SU-DHL-6 (cell line): ENCODE results near the gene DDIT4.
A peak's percentile ranks its signal among the peaks of the same experiment; 100 is the strongest.

Experiments used
- H2AFZ ChIP-seq: fragments of 200-600 bp; sonication (generic); 2 replicates; pipeline ENCODE4 v1.6.1; 2014; ENCODE audit warnings: low read depth, mild to moderate bottlenecking, moderate library complexity, mixed read lengths, antibody characterized with exemption, low read length; ENCODE audit not compliant: severe bottlenecking
- H3F3A ChIP-seq: fragments of 200-600 bp; shearing (Covaris generic); 2 replicates; pipeline ENCODE4 v1.6.0; 2016; ENCODE audit warnings: antibody characterized with exemption, mild to moderate bottlenecking; ENCODE audit not compliant: insufficient read depth
- H3K27ac ChIP-seq: fragments of 200-600 bp; sonication (generic); 2 replicates; pipeline ENCODE4 v1.5.1; 2016; ENCODE audit warnings: low read depth, mild to moderate bottlenecking, low read length, moderate library complexity, mixed read lengths
- H3K27me3 ChIP-seq: fragments of 200-600 bp; sonication (generic), shearing (Covaris generic); 2 replicates; pipeline ENCODE4 v1.6.0; 2014; ENCODE audit warnings: mild to moderate bottlenecking, low read length
- H3K36me3 ChIP-seq: fragments of 200-600 bp; sonication (generic); 2 replicates; pipeline ENCODE4 v1.6.1; 2014; ENCODE audit warnings: mild to moderate bottlenecking, low read length, mixed read lengths
- H3K4me2 ChIP-seq: fragments of 300-600, 200-600 bp; shearing (Covaris generic), sonication (generic); 2 replicates; pipeline ENCODE4 v1.6.0; 2014; ENCODE audit warnings: low read length, low read depth, mild to moderate bottlenecking; ENCODE audit not compliant: poor library complexity, severe bottlenecking
- H3K4me3 ChIP-seq: fragments of 200-600 bp; sonication (generic); 2 replicates; pipeline ENCODE4 v1.5.1; 2014; ENCODE audit warnings: antibody characterized with exemption, low read length, mild to moderate bottlenecking, mixed read lengths; ENCODE audit not compliant: insufficient read depth, poor library complexity, severe bottlenecking
- H3K79me2 ChIP-seq: fragments of 200-600 bp; sonication (generic); 2 replicates; pipeline ENCODE4 v1.6.1; 2014; ENCODE audit warnings: mild to moderate bottlenecking, low read length, moderate library complexity; ENCODE audit not compliant: insufficient read depth
- H3K9ac ChIP-seq: fragments of 200-600 bp; sonication (generic); 2 replicates; pipeline ENCODE4 v1.7.0; 2014; ENCODE audit warnings: mild to moderate bottlenecking, low read length
- H3K9me2 ChIP-seq: fragments of 200-600 bp; sonication (generic); replicated peaks from 2 replicates; pipeline ENCODE4 v1.6.1; 2014; ENCODE audit warnings: low read length; ENCODE audit not compliant: insufficient read depth
- H3K9me3 ChIP-seq: fragments of 200-600 bp; sonication (generic); 2 replicates; pipeline ENCODE4 v1.6.1; 2014; ENCODE audit warnings: low read length, mixed read lengths; ENCODE audit not compliant: insufficient read depth
- H4K20me1 ChIP-seq: fragments of 200-600 bp; sonication (generic); 2 replicates; pipeline ENCODE4 v1.6.1; 2014; ENCODE audit warnings: low read depth, mild to moderate bottlenecking, antibody characterized with exemption, low read length, moderate library complexity, mixed read lengths
- CTCF ChIP-seq: fragments of 200-600 bp; sonication (generic); IDR thresholded peaks from one replicate; pipeline ENCODE4 v1.5.1; 2017; ENCODE audit warnings: antibody characterized with exemption, mild to moderate bottlenecking, low read length, moderate library complexity; ENCODE audit not compliant: insufficient read depth, poor library complexity, severe bottlenecking
- EZH2phosphoT487 ChIP-seq: fragments of 200-600 bp; sonication (generic), shearing (Covaris generic); conservative IDR thresholded peaks from 2 replicates; pipeline ENCODE4 v1.6.1; 2018; ENCODE audit warnings: mild to moderate bottlenecking, antibody characterized with exemption, low read length, moderate library complexity, mixed read lengths

DDIT4 gene

GRCh38 chr10:72274730-72275350, 1.1 kb downstream of the DDIT4 start:
- H3K79me2 ChIP-seq, result no peaks in the 10 kb centered on the region; the same call in 1 of the 2 replicates
- H3K36me3 ChIP-seq, result peaks cover 6% of the 10 kb centered on the region
- no peaks in the 10 kb centered on the region for H4K20me1 ChIP-seq
- H3F3A ChIP-seq, result peaks cover 30% of the 10 kb centered on the region
- H3K9me3 ChIP-seq, result no peaks in the 10 kb centered on the region
- H3K4me3 ChIP-seq, result peak overlapping the region; percentile 66
- peak overlapping the region; percentile 50 for H3K27ac ChIP-seq
- peak overlapping the region; percentile 68 for H3K4me2 ChIP-seq
- no peaks in the 10 kb centered on the region for H3K27me3 ChIP-seq
- H2AFZ ChIP-seq, result no peak overlapping the region
- H3K9me2 ChIP-seq, result no peaks in the 10 kb centered on the region
- TF ChIP-seq CTCF (peak; percentile 79), EZH2phosphoT487 (no peak)
- peak overlapping the region; percentile 82 for H3K9ac ChIP-seq

- Histone ChIP-seq H3K9ac (peak overlapping the region; percentile 82), H3K4me3 (peak overlapping the region; percentile 66), H3K36me3 (peaks cover 6% of the 10 kb centered on the region), H3K4me2 (peak overlapping the region; percentile 68), H3K9me3 (no peaks in the 10 kb centered on the region), H2AFZ (no peak overlapping the region), H3K27ac (peak overlapping the region; percentile 50), H3F3A (peaks cover 30% of the 10 kb centered on the region), H3K27me3 (no peaks in the 10 kb centered on the region), H4K20me1 (no peaks in the 10 kb centered on the region), H3K9me2 (no peaks in the 10 kb centered on the region), H3K79me2 (no peaks in the 10 kb centered on the region; the same call in 1 of the 2 replicates)
- TF ChIP-seq CTCF (no peak), EZH2phosphoT487 (no peak)
Observed at GRCh38 chr10:72275351-72276012, 1.8 kb downstream of the DDIT4 start.

DNA sequence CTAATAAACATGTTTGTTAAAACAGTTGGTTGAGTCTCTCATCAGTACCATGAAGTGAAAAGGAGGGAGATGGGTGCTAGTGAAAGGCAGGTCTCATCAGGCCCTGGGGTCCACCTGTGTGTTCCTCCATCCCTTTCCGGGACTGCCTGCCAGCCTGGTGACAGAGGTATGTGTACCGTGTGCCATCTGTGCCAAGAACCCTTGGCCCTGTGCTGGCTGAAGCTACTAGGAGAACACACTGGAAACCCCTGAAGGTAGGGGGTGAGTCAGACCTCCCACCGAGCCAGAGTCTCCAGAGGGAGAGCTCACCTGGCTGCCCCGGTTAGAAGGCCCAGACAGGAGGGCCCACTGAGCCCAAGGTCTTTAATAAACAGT, 2.3 kb downstream of the DDIT4 start:
- TF ChIP-seq EZH2phosphoT487 (no peak), CTCF (no peak)
- no peaks in the 10 kb centered on the region for H3K9me2 ChIP-seq
- H3K79me2 ChIP-seq, result no peaks in the 10 kb centered on the region; the same call in 1 of the 2 replicates
- no peak overlapping the region for H2AFZ ChIP-seq
- peak overlapping the region; percentile 82 for H3K9ac ChIP-seq
- H3K27me3 ChIP-seq, result no peaks in the 10 kb centered on the region
- peak overlapping the region; percentile 50 for H3K27ac ChIP-seq
- peaks cover 6% of the 10 kb centered on the region for H3K36me3 ChIP-seq
- no peaks in the 10 kb centered on the region for H4K20me1 ChIP-seq
- H3K4me2 ChIP-seq, result peak overlapping the region; percentile 68
- peaks cover 30% of the 10 kb centered on the region for H3F3A ChIP-seq
- no peaks in the 10 kb centered on the region for H3K9me3 ChIP-seq
- H3K4me3 ChIP-seq, result no peak overlapping the region
